Umbilical cord (tissue), 2 donors: ENCODE results near the gene CYFIP1. TPM values are rescaled to one million over a fixed set of nuclear protein-coding genes. Genes with fewer than 3 reads are reported as not detected.

ENCODE experiments used
- DNase-seq: peaks from one replicate; pipeline ENCODE4 v3.0.0-alpha.2; 2015; ENCODE audit warnings: low spot score
- total RNA-seq: library from RNA; depleted of rRNA; stranded (reverse); fragments of >200 nt; gene quantifications from one replicate; pipeline ENCODE4 v1.2.3, GENCODE V29; 2014; ENCODE audit warnings: low replicate concordance; ENCODE audit not compliant: insufficient read depth

Gene CYFIP1
- total RNA-seq, 1 donor from 2014 or later = 134 TPM

DNA sequence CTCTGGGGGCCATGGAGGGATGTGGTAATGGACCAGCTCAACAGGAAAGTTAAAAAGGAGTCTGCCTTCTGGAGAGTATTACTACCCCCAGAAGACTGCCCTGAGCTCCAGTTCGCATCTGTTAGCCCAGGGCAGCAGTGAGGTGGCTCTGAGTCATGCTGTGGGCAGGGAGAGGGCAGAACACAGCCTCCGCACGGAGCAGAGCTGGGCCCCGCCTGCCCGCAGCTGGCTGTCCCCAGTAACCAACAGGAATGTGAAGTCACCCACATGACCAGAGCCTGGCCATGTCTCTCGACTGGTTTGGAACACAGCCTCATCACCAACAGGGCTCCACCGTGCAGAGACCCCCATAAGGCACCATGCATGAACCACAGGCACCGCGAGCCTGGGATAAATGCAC is 62.1 kb downstream of the CYFIP1 start:
- no peak for DNase-seq

DNA sequence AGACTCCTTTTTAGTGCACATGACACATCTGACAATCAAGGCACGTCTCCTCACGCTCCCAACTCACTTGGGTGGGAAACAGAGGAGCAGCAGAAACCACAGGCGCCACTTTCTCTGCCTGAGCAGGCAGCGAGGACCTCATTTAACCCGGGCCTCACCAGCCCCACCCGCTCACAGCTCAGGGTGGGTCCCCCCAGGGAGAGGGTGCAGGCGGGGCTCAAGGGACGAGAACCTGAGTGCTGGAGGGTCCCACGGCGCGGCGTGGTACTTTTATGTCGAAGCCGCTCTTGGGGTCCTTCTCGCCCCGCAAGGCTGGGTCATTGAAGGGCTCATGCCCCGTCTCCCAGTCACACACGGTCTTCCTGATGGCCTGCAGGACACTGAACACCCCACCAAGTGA is 62.6 kb downstream of the CYFIP1 start:
- DNase-seq = no peak

DNA sequence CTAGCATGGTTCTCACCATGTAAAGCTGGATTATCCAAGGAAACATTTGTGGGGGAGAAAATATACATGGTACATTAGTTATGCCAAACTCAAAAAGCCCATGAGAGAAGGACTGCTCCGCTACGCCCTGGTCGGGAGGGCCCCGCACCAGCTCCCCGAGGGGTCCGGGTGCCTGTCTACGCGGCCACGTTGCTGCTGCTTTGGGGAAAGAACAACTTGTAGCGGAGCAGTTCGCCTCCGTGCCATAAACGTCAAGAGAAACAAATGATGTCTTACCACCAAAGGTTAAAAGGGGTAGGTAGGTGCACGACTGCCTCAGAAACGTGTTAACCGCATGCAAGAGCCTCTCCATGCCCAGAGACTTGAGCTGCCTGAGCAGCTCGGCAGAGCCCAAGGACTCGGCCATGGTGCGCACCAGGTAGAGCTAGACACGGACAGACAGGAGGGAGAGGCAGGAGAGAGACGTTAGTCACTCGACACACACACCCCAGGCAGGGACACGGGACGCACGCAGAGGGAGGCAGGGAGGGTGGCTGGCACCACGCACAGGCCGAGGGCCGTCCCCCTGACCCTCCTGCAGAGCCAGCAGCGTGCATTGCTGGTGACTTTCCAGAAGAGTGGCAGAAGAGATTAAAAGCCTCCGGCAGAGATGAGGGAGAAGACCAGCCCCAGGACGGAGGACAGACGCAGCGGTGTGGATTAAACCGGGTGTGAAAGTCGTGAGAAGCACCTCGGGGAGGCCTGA is 63.4 kb downstream of the CYFIP1 start:
- DNase-seq = no peak

DNA sequence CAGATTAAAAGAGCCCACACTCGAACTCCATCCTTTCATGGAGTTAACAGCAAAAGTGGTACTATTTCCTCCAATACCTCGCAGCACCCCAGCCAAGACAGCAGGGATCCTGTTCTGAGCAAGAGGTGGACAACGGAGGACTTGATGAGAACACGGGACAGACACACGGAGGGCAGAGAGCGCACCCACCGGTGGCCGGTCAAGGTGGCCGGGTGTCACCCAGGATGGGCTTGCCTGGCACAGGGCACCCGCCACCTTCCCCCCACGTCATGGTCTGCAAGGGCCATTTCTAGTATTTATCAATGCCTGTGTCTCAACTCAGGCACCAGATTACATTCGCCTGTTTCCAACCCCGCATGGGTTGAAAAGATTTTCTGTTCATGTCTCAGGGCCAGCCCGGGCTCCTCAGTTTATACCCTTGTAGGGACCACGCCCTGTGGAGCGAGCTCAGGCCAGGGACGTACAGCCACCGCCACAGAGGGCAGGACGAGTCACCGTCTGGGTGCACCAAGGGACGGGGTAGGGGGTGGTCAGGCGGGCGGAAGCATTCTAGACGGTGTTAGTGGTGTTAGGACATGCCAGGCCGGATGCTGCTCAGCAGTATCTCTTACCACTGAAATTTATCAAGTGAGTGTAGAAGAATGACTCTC is 64.2 kb downstream of the CYFIP1 start:
- DNase-seq = no peak

DNA sequence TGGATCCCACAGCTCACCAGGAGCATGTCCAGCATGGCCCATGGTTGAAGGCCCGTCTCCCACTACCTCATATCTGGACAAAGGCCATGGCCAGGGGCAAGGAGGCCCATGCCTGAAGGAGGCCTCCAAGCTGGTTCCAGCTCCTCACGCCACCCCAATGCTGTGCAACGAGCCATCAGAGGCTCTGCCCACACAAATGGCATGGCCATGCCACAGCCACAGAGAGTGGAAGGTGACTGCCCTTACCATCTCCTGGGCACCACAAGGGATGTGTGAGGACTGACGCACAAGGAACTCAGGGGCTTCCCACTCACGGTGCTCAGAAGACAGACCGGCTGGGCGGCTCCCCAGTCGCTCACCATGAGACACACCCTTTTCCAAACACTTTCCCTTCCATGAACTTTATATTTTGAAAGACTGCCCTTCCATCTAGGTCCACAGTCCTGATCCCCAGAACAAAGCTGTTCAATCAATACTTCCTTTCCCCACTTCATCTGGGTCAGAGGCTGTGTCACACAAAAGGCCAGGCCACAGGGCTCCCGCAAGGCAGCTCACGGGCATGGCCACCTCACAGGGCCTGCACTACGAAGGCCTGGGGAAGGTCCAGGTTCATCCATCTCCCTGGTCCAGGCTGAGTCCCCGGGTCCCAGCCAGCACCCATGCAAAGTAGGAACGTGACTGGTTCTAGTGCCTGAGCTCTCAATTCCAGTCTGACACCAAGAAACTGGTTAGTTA is 66.4 kb downstream of the CYFIP1 start:
- no peak for DNase-seq

DNA sequence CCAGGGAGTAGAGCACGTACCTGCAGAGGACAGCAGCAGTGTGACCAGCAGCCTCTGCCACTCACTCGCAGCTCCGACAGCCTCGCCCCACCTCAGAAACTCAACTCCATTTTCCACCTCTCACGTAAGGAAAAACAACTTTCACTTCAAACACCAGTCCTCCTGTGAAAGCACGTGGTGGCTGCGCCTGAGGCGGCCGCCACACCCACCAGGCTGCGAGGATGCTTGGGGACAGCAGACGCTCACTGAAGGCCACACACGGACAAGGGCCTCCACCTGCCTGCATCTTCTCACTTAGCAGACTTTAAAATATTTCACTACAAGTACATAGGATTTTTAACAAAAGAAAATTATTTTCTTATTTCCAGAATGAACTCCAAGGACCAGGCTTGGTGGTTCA is 67.9 kb downstream of the CYFIP1 start:
- DNase-seq = no peak

DNA sequence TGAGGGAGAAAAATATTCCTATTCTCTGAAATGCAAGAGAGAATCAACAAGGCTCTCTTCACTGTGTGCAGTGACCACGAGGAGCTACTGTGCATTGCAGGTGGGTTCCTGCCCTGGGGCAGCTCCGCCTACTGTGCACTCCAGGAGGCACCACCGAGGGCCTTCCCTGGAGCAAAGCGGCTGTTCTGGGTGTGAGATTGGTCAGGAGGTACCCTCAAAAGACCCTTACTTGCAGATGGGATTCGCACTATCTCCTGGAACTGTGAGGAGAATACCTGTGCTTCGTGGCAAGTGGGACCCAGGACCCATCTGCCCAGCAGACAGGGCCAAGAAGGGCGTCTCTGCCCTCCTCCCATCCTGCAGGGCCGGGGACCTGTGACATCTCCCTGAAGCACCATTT is 68.9 kb downstream of the CYFIP1 start:
- DNase-seq = no peak

DNA sequence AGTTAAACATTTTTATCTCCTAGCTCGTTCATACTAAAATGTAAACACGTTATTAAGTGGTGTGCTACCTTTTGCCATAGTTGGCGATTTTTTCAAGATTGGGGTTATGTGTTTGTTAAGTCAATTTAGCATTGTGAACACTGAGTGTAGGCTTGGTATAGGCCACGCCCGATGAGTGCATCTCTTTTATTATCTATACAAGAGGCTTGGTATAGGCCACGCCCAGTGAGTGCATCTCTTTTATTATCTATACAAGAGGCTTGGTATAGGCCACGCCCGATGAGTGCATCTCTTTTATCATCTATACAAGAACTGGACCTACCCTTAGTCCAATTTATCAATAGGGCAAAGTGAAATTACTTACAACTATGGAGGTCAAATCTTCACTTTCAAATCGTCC is 71.3 kb downstream of the CYFIP1 start:
- DNase-seq = no peak

DNA sequence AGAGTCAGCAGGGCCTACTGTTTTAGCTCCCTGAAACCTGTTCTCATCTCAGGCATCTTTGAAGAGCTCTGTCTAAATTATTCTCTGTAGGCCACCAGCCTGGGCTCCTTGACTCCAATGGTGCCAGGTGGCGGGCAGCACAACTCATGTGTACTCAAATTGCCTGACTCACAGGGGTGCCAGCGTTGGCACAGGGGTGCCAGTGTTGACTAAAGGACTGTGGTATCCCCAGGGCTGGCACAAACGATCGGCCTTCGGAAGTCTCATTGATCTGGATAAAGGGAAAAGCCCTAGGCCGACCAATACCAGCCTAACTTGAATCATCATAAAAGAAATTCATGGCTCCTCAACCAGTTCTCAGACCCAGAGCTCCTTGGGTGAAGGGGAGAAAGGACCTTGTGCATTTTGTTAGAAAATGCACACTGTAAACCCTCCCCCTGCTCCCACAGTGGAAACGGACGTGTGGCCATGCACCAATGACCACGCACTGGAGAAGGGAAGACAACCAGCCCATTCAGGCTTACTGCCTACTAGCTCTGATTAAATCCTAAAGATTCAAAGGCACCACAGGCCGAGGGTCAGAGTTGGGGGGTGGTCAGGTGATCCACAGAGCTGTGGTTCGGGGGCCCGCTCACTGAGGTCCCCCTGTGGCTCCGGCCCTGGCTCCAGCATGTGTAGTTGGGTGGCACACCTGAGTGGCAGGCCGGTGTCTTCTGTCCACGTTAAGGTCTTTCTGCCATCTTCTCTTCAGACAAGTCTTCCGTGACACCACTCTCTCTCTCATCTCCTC is 72.8 kb downstream of the CYFIP1 start:
- no peak for DNase-seq

DNA sequence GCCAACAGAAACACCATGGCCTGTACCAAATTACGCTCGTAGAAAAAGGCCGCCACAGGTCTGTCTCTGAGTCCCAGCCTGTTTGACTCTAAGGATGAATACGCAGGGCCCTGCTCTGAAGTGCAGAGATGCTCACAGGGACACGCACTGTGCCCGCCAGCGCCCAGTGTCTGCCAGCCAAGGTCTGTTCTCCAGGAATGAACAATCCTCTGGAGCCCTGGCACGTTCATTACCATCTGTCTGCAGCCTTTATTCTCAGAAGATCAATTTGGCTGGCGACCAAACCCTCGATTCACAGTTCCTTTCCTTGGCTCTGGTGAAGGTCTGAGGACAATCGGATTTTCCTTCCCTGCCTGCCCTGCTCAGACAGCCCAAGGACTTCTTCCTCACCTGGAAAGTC is 75.4 kb downstream of the CYFIP1 start:
- DNase-seq = no peak

DNA sequence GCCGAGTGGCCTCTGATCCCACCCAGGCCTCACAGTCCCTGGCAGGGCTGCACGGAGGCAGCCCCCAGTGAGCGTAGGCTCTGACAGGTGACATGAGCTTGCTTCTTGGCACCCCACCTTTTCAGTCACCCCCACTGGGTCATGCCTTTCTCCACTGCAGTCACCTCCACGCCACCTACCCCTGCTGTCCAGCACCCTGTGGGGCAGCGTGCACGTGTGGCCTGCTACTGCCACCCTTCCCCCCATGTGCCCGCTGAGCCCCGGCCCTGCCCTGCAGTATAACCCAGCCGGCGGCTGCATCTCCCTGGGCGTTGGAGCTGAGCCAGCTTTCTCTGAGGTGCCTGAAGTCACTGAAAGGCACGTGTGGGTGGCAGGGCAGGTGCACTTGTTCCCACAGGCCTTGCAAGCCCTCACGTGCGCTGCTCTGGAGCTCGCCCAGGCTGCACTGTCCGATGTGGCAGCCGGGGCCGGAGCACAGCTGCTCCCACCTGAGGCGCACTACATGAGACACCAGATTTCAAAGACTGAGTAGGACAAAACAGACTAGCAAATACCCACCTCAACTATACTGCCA is 76.1 kb downstream of the CYFIP1 start:
- DNase-seq = no peak

DNA sequence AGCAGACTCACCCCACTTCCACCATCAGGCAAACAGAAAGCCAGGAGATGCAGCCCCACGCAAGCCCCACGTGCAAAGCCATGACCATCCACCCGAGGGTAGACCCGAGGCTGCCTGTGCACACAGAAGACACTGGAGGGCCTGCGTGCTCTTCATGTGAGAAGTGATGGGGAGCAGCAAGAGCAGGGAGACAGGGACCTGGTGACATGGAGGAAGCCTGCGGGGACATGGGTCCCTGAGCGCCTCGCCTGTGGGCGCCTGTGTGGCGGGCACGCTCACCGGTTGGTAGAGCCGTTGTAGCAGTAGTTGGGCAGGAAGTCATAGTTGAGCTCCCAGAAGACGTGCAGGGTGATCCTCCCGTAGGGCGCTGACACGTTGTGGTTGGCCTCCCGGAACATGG is 76.7 kb downstream of the CYFIP1 start:
- no peak for DNase-seq

DNA sequence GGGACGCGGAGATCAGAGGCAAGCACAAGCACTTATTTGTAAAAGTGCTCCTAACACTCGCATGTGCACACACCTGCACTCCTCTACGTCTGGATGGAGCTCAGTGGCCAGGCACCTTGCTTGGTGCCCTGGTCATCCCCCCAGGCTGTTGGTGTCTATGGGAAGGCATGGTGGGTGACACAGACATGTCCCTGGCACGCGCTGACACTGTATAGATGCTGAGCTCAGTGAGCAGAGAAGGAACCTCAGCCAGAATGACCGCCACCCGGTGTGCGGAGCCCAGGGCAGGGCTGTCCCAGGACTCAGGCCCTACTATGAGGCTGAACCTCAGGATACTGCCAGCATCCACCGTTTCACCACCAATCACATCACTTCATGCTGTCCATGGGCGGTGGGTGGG is 77.2 kb downstream of the CYFIP1 start:
- no peak for DNase-seq

DNA sequence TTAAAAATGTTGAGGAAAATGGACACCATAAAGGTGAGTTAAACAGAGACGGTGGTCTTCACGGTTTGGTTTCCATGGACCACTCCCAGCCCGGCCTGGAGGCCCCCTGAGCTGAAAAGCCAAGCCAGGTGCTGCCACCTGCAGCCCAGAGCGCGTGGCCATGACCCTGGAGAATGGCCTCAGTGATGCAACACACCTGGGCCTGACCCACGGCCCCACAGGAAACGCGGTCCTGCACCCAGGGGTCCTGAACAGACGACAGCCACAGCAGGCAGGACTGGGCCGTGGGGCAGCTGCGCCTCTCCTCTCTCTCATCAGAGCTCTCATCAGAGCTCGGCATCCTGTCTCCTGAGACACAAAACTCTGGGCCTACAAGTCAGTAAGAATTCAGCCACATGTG is 77.6 kb downstream of the CYFIP1 start:
- no peak for DNase-seq

DNA sequence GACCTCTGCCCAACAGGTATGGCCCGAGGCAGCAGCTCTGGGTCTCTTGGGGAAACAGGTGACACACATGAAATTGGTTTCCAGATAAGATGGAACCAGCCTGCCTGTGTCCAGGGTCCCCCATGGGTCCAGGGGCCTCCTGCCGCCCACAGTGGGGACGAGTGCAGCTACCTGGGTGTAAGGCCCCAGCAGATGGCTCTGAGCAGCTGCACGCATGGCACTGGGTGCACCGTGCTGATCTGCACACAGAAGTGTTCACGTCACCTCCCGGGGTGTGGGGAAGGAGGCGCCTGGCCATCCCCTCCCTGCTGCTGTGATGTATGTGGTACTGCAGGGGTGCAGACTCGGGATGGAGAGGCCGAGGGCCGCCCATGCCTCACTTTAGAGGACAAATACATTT is 78.1 kb downstream of the CYFIP1 start:
- DNase-seq = no peak

DNA sequence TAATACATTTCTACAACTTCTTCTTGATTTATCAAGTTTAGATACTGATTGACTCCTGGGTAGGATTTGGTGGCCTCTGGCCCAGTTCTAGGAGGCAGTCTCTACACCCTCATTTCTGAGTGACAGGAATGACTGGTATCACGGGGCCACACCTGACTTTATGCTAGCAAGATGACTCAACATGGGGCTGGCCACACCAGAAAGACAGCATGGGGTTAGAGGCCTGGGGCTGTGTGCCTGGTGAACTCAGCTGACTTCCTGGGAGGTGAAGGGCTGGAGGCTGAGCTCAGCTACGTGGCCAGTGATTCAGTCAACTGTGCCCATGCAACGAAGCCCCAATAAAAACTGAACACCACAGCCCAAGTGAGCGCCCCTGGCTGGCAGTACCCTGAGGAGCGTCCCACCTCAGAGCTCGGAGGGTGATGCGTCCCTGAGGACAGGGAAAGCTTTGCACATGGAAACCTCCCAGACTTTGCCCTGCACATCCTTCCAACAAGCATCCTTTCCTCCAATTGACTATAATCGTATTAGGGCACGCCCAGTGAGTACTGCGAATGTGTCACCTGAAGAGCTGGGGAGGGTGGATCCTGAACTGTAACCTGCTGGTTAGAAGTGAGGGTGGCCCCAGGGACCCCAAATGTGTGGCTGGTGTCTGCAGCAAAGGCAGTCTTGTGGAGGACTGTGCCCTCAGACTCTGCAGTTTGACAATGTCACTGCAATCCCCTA is 84.5 kb downstream of the CYFIP1 start:
- DNase-seq = no peak

DNA sequence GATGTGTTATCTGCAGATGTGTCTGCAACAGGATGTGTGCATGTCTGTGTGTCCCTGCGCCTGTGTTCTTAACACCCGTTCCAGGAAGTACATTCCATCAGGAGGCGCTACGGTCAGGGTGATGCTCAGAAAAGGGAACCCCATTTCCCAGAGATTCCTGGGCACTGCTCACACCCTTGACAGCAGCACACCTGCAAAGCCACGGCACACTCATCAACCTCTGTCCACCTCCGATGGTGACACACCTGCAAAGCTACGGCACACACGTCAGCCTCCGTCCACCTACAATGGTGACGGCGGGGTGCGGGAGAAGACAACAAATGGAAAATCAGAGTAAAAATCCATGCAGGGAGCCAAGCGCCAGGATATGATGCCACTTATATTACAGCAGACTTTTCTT is 86.3 kb downstream of the CYFIP1 start:
- no peak for DNase-seq

DNA sequence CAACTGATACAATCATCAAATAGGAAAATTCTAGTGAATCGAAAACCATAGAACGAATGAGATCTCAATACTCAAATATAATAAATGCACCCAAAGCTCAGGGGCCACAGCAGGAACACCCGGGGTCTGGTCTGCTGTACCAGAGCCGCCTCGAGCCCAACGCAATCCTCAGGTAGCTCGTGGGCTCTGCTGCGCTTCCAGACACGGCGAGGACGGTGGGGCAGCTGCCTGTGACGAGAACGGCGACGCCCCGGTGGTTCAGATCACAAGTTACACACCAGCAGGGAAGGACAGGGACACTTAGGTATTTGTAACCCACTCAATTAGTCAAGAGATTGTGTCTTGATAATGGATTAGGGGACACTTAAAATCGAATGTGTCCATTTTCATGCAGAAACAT is 87.1 kb downstream of the CYFIP1 start:
- DNase-seq = no peak

DNA sequence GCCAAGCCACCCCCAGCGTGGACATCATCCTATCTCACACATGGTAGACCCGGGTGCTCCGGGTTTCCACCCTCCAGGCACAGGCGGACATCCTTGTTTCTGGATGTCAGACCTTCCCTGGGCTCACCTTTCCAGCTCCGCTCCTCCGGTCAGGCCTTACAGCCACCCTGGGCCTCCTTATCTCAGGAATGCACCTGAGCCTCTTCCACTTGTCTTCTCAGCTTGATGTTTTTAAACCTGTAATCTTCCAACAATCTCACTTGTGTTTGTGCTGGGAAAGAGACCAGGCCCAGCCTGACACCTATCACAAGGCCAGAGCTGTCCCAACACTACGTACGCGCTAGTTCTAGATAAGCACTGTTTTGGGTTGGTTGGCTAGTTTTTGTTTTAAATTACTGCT is 87.8 kb downstream of the CYFIP1 start:
- DNase-seq = no peak

DNA sequence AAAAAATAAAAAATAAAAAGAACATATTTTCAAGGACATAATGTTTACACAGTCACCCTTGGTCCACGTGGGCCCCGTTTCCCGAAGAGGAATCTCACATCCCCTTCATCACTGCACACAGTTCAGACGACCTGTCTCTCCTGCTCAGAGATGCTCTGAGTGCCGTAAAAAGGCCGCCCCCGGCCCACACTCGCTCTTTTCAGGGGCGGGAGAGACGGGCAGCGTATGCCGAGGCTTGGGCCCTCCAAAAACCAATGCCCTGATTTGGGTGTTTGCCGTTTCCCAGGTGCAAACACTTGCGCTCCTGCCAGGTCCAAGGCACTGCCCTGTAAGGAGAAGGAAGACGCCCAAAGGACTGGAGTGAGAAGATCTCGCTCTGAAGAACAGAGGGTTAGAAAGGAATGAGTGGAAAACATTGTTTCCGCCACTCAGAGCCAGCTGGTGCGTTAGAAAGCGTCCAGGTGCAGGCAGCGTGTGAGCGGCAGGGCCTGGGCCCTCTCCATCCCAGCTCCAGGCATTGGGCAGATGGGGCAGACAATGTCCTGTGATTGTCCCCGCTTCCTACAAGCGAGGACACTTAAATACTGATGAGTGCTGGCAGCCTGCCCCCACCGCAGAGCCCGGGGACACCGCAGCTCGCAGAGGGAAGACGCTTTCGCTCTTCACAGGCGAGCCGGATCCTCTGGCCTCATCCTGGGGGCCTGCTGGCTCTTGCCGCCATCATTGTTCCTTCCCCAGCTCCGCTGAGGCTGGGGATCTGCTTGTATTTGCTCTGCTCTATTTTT is 88.5 kb downstream of the CYFIP1 start:
- DNase-seq = no peak
